GM18951 (cell line): ENCODE data around the gene RNF186.

Experiments
- POLR2A ChIP-seq: IDR thresholded peaks from 4 replicates; pipeline ENCODE4 v1.6.1; 2011; ENCODE audit warnings: mild to moderate bottlenecking; ENCODE audit not compliant: insufficient read length, insufficient read depth; ENCODE audit errors: extremely low read depth
- in situ Hi-C: fragments of 300-500 bp; cut with MboI; formaldehyde crosslinking; loops from one replicate; pipeline ENCODE4 v1.12.0; 2022; ENCODE audit warnings: low sequenced_read_pairs, mixed read lengths, inconsistent platforms; ENCODE audit not compliant: unreplicated experiment

RNF186 gene

DNA sequence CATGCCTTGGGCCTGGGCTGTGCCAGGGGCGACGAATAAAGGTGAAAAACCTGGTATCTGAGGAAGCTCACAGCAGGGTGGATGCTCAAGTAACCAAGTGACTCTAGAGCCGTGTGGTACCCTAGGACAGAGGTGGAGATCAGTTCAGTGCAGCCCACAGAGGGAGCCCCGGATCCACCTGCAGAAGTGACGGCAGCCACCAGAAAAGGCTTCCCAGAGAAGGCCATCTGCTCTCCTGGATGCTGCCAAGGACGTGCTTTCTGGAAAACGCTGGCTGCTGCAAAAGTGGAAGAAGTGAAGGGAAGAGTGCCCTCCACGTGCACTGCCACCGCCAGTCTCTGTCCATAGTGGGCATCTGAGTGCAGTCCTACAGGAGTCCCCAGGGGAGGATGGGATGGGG, 43.0 kb downstream of the RNF186 start:
- in situ Hi-C loops = no loop called here
- no peak for TF ChIP-seq POLR2A

DNA sequence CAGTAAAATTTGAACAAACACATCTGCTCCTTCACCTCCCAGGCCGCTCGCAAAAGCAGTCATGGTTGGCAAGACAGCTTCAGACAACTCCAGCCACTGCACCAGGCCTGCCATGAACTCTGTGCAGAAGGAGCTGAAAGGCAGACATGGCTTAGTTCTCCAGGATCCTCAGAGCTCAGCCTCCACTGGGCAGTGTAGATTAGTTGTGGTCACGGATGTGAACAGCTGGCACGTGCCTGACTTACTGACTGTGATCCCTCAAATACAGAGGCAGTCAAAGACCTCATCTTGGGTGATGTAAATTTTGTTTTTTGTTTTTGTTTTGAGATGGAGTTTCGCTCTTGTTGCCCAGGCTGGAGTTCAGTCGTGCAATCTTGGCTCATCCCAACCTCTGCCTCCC, 43.7 kb downstream of the RNF186 start:
- TF ChIP-seq POLR2A = no peak
- in situ Hi-C loops = no loop called here

DNA sequence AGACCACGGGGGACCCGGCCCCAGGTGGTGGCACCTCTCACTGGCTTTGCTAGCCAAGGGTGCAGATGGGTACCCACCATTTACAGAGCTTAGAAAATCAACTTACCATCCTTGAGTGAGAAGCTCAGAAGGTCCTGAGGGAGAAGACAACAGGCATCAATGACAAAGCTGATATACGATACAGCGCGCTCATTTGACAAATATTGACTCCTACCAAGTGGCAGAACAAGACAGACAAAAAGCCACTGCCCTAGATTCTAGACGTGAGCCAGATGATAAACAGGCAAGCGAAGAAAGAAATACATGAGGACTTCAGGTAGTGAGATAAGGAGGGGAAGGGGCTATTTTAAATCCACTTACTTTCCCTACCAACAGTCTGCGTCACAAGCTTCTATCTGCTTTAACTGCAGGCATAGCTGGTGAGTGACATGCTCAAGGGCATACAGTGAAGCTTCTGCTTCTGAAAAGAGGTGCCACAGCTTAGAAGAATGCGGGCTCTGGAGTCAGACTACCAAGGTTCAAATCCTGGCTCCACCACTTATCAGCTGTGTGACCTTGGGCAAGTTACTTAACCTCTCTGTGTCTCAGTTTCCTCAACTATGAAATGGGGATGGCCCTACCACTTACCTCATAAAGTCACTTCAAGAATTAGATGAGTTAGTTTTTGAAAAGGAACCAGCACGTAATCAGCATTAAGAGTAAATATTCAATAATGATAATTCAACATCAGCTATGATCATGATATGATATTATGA, 44.5 kb downstream of the RNF186 start:
- in situ Hi-C loops = no loop called here
- no peak for TF ChIP-seq POLR2A

DNA sequence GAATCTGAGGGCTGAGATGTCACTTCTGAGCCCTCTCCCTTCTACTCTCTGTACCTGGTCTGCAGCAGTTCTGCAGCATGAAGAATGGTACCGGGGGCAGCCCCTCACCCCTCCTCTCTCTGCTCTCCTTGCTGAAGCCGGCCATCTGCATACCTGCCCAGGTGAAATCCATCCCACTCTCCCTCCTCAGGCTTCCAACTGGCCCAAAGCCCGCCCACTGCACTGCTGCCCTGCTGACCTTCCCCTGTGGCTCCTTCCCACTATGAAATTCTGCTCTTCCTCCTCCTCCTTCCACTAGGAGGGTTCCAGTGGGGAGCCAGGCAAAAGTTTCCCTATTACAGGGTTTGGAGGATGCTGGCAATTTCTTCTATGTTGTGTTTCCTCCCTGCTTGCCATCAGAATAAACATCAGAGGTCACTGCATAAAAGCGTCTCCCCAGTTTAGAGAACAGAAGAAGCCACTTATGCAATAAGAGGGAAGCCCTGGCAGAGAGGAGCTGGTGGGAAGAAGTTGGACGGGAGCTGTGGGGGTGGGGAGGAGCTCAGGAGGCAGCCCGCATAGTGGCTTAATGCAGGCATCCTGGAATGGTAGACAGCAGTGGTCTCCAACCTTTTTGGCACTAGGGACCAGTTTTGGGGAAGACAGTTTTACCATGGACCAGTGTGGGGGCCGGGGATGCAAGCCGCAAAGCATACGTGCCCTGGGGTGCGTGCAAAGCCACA, 45.7 kb downstream of the RNF186 start:
- no peak for TF ChIP-seq POLR2A
- in situ Hi-C loops = no loop called here

DNA sequence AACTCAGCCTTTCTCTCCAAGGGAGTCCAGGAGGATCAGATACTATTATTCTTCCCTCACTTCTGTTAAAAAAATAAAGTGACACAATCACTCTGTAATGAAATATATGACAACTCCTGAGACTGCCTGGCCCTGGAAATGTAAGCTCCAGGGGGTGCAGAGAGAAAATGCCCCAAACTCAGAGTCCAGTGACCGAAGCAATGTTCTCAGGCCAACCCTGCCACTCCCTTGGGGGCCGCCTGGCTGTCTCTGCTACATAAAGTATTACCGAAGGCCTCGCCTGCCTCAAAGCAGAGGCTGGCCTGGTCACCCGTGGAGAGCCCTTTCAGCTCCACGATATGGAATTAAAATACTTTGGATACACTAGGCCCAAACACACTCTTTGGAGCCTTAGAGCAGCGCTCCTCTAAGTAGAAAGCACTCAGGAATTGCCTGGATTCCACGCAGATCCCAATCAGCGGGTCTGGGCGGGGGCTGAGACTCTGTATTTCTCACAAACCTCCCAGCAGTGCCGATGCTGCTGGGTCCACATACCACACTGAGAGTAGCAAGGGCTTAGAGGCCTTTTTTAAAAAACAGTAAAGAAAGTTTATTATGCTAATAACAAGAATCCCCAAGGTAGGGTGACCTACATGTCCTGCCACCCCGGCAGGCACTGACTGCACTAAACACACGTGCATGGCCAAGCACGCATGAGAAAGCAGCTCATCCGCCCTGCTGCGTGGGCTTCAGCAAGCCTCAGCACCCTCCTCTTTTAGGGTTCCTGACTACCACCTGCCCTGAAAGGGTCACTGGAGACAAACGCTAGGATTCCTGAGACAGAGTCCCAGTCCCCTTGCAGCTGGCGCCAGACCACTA, 46.5 kb downstream of the RNF186 start:
- TF ChIP-seq POLR2A = no peak
- in situ Hi-C loops = no loop called here

DNA sequence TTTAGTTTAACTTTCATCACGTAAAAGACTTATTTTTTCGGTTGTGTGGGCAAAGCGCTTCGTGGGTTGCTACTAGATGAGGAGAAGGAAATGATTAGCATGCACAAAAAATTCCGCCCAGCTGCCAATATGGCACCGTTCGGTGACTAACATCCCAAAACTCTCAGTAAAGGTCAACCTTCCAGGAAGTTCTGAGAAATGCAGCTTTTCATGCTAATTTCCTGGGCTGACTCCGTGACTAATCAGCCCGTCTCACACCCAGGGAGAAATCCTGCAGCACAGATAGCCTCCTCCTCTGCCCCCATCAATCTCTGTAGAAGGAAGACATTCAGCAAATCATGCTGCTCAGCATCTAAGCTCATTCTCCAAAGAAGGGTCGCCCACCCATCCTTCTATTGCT, 49.5 kb downstream of the RNF186 start:
- in situ Hi-C loops = no loop called here
- no peak for TF ChIP-seq POLR2A

DNA sequence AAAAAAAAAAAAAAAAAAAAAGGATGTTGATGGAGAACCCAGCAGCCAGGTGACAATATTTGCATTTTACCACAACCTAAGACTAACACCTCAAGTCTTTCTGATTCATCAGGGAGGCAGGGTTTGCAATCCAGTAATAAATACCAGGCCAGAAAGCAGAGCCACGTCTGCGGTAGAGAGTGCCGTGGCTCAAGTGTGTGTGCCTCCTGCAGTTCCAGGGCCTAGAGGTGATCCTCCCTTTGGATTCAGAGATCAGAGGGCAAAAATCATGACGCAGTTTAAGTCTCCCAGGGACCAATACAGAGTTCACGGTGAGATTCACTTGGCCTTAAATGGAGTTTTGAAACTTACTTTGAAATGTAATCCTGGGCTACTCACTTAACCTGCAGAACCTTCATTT, 50.2 kb downstream of the RNF186 start:
- in situ Hi-C loops = no loop called here
- TF ChIP-seq POLR2A = no peak
